ENCODE results near the gene GLI1.
A peak's percentile ranks its signal among the peaks of the same experiment; 100 is the strongest.
"Not testable (repeated sequence)": the region's sequence is repeated elsewhere in the genome, so short reads cannot be mapped to it uniquely, and the experiment has no call there.

GLI1 gene

DNA sequence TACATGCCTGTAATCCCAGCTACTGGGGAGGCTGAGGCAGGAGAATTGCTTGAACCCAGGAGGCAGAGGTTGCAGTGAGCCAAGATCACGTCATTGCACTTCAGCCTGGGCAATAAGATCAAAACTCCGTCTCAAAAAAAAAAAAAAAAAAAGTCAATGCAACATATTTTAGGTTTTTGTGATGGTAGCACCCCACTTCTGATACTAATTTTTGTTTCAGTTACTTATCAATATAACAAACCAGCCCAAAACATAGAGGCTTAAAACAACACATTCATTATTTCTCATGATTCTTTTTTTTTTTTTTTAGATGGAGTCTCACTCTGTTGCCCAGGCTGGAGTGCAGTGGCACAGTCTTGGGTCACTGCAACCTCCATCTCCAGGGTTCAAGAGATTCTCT lies 18.2 kb upstream of the GLI1 start:
- not testable (repeated sequence) for DNase-seq (ENCODE audit: low read depth in 4 of 4, low spot score in 1 of 4)

DNA sequence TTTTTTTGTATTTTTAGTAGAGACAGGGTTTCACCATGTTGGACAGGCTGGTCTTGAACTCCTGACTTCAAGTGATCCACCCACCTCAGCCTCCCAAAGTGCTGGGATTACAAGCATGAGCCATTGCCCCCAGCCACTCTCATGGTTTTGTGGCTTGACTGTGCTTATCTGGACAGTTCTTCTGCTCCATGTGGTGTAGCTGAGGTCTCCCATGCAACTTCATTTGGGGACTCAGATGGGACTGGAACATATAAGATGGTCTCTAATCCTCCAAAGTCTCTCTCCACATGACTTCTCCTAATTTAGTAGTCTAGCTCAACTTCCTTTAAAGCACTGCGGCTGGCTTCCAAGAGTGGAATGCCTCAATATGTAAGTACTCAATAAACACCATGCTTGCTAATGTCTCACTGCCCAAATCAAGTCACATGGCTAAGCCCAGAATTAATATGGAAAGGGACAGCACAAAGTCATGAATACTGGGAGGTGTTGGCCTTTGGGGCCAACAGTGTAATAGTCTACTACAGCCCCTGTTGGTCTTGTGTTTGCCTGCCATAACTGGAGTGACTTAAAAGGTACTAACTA lies 17.6 kb upstream of the GLI1 start:
- no peak for DNase-seq (ENCODE audit: low read depth in 4 of 4, low spot score in 1 of 4)

DNA sequence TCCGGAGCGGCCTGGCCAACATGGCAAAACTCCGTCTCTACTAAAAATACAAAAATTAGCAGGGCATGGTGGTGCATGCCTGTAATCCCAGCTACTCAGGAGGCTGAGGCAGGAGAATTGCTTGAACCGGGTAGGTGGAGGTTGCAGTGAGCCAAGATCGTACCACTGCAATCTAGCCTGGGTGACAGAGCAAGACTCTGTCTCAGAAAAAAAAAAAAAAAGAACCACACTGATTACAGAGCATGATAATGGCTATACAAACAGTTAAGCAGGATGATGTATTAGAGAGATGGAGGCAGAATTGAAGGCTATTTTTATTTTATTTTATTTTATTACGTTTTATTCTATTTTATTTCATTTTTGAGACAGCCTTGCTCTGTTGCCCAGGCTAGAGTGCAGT lies 15.2 kb upstream of the GLI1 start:
- not testable (repeated sequence) for DNase-seq (ENCODE audit: low read depth in 4 of 4, low spot score in 1 of 4)

DNA sequence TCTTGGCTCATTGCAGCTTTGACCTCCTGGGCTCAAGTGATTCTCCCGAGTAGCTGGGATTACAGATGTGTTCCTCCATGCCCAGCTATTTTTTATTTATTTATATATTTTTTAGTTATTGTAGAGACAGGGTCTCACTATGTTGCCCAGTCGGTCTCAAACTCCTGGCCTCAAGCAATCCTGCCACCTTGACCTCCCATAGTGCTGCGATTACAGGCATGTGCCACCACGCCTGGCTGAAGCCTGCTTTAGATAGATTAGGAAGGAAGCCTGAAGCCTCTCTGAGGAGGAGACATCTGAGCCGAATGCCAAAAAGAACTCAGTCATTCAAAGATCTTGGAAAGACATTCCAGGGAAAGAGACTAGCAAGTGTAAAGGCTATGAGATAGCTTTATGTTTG lies 14.8 kb upstream of the GLI1 start:
- no peak for DNase-seq (ENCODE audit: low read depth in 4 of 4, low spot score in 1 of 4)

DNA sequence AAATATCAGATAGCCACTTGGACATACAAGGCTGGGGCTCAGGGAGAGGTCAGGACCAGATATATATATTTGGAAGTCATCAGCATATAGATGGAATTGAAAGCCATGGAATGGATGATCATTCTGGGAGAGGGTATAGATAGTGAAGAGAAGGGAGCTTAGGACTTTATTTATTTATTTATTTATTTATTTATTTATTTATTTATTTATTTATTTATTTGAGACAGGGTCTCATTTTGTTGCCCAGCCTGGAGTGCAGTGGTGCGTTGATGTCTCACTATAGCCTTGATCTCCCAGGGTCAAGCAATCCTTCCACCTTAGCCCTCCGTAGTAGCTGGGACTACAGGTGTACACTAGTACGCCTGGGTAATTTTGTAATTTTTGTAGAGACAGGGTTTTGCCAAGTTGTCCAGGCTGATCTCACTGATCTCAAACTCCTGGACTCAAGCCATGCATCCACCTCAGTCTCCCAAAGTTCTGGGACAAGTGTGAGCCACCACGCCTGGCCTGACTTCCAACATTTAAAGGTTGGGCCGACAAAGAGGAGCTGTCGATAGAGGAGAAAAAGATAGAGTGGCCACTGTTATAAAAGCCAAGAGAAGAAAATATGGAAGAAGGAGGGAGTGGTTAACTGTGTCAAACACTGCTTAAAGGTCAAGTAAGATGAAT lies 13.2 kb upstream of the GLI1 start:
- DNase-seq (ENCODE audit: low read depth in 4 of 4, low spot score in 1 of 4): no peak

DNA sequence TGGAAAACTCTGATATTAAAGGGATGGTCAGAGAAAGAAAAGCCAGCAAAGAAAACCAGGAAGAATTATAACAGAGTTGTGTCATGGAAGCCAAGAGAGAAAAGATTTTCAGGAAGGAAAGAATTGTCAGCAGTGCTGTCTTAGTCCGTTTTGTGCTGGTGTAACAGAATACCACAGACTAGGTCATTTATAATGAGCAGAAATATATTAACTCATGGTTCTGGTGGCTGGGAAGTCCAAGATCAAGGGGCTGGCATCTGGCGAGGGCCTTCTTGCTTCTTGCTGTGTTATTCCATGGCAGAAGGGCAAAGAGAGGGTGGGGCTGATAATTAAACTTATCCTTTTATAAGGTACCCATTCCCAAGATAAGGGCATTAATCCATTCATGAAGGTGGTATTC lies 10.9 kb upstream of the GLI1 start:
- no peak for DNase-seq (ENCODE audit: low read depth in 4 of 4, low spot score in 1 of 4)

DNA sequence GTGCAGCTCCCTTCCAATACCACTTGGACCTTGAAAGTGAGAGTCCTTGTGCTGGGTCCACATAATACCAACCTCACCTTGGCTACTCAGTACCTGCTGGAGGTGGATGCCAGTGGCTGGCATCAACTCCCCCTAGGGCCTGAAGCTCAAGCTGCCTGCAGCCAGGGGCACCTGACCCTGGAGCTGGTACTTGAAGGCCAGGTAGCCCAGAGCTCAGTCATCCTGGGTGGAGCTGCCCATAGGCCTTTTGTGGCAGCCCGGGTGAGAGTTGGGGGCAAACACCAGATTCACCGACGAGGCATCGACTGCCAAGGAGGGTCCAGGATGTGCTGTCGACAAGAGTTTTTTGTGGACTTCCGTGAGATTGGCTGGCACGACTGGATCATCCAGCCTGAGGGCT lies 10.2 kb upstream of the GLI1 start:
- DNase-seq (ENCODE audit: low read depth in 4 of 4, low spot score in 1 of 4): no peak

DNA sequence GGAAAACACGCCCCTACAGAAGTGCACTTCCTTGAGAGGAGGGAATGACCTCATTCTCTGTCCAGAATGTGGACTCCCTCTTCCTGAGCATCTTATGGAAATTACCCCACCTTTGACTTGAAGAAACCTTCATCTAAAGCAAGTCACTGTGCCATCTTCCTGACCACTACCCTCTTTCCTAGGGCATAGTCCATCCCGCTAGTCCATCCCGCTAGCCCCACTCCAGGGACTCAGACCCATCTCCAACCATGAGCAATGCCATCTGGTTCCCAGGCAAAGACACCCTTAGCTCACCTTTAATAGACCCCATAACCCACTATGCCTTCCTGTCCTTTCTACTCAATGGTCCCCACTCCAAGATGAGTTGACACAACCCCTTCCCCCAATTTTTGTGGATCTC lies 9.5 kb upstream of the GLI1 start:
- no peak for DNase-seq (ENCODE audit: low read depth in 4 of 4, low spot score in 1 of 4)

DNA sequence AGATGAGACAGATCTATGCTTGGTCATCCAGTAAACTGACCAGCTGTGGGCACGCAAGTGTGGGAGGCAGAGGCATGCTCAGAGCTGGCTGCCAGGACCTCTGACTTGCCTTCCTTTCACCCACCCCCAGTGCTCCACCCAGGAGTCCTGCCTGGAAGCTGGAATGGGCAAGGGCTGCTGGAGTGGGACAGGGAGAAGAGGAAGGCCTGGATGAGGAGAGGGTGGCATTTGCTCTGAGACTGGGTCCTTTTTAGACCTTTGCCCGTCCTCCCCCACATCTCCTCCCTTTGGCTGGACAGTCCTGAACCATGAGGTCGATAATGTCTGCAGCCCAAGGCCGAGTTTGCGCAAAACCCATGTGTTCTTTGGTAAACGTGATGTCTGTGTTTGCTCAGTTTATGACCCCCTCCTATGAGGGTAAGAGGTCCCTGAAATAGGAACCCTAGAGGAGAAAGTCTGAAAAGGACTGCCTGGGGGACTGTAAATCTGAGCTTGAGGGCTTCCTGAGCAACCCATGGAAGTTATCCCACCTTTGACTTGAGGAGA lies 8.3 kb upstream of the GLI1 start:
- no peak for DNase-seq (ENCODE audit: low read depth in 4 of 4, low spot score in 1 of 4)

DNA sequence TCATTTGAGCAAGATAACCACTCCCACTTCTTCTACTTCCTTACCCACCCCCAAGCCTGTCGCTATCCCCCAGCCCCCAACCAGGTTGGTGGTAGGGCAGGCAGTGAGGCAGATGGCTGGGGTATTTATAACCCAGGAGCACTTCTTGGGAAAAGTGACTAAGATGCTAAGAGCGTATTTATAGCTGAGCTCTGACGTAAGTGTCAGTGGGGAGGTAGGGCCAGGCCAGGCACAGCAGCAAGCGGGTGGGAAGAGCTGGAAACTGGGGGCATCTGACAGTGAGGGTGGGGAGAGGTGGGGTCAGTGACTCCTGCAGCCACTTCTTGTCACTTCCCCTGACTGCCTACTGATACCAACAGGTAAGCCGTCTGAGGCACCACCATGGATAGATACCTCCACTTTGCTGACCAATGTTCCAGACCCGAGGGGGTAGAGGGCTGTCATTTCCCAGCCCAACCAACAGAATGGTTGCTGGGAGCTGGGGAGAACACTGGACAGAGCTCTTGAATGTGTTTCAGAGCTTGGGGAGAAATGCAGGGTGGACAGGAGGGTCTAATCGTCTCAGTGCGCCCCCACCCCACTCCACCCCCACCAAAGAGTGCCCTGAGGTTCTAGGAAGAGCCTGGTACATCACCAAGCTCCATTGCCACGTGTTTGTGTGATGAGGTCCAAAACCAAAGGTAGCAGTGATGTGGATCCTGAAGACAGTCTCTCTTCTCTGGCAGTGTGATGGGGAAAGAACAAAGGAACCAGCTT lies 7.2 kb upstream of the GLI1 start:
- DNase-seq (ENCODE audit: low read depth in 4 of 4, low spot score in 1 of 4): no peak

DNA sequence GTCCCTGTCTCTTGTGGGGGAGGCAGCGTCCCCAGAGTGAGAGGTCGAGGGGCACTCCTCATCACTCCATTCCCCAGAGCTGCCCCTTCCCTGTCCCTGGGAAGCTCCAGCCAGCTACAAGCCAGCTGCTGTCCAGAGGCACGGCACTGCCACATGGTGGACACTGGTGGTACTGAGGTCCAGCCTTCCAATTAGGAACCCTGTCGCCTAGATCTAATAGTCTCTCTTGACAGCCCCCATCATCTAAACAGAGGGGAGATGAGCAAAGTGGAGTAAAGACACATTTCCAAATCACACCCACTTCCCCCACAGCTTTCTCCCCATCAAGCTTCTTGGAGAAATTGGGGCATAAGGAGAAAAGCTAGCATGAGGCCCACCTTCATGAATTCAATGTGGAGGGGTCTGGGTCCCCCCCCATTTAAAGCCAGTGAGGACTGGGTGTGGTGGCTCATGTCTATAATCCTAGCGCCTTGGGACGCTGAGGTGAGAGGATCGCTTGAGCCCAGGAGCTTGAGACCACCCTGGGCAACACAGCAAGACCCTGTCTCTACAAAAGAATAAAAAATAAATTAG lies 6.6 kb upstream of the GLI1 start:
- no peak for DNase-seq (ENCODE audit: low read depth in 4 of 4, low spot score in 1 of 4)

DNA sequence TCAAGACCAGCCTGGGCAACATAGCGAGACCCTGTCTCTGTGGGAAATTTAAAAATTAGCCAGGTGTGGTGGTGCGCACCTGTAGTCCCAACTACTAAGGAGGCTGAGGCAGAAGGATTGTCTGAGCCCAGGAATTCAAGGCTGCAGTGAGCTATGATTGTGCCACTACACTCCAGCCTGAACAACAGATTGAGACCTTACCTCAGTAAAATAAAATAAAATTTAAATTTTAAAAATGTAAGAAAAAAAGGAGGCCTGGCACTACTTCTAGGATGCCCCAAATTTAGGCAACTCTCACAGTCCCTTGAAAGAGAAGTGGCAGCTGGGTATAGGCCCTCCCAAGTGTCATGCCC lies 5.4 kb upstream of the GLI1 start:
- DNase-seq (ENCODE audit: low read depth in 4 of 4, low spot score in 1 of 4): no peak

DNA sequence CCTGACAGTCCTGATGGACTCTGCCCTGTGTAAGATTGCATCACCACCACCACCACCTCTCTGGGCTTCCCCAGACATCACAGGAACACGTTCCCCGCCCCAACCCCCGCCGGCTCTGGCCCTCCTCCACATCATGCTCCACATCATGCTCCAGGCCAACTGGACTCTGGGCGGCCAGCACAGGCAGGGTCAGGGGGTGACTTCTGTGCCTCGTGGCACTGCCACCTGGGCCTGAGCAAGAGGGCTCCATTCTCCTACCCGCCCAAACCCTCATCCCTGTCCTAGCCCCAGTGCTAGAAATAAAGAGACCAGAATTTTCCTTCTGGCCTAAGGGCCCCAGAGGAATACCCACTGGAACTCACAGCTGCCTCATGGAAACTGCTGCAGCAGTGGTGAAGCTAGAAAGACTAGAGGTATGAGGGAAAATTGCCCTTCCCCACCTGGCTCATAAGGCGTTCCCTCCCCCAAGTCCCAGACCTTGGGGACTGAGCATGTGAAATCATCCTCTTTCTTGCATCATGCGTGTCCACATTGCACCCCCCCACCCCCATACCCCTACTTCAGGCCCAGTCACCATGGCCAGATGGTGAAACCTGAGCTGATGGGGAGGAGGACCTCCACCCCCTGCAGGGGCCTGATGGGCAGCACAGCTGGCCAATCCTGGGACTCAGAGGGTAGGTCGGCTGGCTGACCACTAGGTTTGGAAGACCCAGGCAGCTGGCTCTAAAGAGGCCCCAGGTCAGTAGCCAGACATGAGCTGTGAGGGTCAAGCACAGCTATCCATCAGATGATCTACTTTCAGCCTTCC lies 4.8 kb upstream of the GLI1 start, which contains the start of gene INHBE:
TSS of gene INHBE (plus strand) at position 742 of the 808 bp plus-strand sequence. CDS start 230 bp downstream, outside the sequence.
- DNase-seq (ENCODE audit: low read depth in 4 of 4, low spot score in 1 of 4): no peak

DNA sequence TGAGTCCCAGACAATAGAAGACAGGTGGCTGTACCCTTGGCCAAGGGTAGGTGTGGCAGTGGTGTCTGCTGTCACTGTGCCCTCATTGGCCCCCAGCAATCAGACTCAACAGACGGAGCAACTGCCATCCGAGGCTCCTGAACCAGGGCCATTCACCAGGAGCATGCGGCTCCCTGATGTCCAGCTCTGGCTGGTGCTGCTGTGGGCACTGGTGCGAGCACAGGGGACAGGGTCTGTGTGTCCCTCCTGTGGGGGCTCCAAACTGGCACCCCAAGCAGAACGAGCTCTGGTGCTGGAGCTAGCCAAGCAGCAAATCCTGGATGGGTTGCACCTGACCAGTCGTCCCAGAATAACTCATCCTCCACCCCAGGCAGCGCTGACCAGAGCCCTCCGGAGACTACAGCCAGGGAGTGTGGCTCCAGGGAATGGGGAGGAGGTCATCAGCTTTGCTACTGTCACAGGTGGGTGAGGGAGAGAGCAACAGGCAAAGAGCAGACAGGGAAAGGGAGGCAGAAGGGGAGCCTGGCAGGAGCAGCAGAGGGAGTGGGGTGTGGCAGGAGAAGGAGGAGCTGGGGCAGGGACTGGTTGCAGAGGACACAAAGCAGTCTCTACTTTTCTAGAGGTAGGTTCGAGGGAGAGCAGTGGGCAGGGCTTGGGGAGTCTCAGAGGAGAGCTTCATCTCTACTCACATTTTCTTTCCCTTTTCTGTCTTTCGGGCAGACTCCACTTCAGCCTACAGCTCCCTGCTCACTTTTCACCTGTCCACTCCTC lies 4.0 kb upstream of the GLI1 start:
- no peak for DNase-seq (ENCODE audit: low read depth in 4 of 4, low spot score in 1 of 4)

DNA sequence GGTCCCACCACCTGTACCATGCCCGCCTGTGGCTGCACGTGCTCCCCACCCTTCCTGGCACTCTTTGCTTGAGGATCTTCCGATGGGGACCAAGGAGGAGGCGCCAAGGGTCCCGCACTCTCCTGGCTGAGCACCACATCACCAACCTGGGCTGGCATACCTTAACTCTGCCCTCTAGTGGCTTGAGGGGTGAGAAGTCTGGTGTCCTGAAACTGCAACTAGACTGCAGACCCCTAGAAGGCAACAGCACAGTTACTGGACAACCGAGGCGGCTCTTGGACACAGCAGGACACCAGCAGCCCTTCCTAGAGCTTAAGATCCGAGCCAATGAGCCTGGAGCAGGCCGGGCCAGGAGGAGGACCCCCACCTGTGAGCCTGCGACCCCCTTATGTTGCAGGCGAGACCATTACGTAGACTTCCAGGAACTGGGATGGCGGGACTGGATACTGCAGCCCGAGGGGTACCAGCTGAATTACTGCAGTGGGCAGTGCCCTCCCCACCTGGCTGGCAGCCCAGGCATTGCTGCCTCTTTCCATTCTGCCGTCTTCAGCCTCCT lies 3.4 kb upstream of the GLI1 start:
- no peak for DNase-seq (ENCODE audit: low read depth in 4 of 4, low spot score in 1 of 4)

DNA sequence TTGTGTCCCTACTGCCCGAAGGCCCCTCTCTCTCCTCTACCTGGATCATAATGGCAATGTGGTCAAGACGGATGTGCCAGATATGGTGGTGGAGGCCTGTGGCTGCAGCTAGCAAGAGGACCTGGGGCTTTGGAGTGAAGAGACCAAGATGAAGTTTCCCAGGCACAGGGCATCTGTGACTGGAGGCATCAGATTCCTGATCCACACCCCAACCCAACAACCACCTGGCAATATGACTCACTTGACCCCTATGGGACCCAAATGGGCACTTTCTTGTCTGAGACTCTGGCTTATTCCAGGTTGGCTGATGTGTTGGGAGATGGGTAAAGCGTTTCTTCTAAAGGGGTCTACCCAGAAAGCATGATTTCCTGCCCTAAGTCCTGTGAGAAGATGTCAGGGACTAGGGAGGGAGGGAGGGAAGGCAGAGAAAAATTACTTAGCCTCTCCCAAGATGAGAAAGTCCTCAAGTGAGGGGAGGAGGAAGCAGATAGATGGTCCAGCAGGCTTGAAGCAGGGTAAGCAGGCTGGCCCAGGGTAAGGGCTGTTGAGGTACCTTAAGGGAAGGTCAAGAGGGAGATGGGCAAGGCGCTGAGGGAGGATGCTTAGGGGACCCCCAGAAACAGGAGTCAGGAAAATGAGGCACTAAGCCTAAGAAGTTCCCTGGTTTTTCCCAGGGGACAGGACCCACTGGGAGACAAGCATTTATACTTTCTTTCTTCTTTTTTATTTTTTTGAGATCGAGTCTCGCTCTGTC lies 2.7 kb upstream of the GLI1 start:
- no peak for DNase-seq (ENCODE audit: low read depth in 4 of 4, low spot score in 1 of 4)

DNA sequence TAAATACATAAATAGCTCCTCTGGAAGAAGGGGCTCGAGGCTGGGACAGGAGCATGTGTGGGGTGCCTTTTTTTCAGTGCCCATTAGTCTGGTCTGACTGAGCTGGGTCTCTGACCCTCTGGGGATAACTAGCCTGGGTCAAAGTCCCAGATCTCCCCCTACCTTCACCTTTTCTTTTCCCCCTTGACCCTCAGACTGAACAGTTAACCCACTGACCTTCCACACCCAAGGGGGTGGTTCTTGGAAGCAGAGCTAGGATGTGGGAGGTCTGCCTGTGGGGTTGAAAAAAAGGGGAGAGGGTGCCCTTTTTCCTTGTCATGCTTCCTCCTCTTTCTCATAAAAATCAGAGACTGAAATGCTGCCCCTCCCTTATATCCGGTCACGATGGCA lies 925 bp upstream of the GLI1 start:
- no peak for DNase-seq (ENCODE audit: low read depth in 4 of 4, low spot score in 1 of 4)

DNA sequence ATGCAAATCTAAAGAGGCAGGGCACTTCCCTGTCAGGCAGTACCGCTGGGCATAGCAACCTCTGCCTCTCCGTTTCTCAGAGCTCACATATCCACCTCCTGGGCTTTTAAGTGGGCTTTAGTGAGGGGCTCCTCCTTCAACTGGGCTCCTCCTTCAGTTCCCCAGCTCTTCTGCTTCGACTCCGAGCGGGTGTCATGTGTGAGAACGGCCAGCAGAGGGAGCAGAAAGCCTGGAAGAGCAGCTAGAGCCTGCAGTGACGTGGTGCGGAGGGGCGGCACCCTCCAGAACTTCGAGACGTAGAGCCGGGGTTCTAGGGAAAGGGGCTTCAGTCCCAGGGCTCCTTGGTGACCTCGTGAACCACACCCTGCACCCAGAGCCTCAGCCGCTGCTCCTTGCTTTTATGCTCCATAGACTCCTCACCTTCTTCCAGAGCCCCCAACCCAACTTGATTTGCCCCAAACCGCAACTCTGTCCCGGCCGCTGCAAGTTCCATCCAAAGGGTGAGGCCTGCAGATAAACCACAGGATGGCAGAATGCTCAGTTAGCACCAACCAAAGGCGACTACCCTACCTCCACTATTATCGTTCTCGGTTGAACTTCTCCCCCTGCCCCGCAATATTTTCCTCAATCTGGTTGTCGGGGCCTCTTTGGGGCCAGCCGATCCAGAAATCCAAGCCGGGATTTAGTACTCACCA lies 383 bp upstream of the GLI1 start:
- peak; percentile 86 to 95 (median 92) for DNase-seq (ENCODE audit: low read depth in 4 of 4, low spot score in 1 of 4)

DNA sequence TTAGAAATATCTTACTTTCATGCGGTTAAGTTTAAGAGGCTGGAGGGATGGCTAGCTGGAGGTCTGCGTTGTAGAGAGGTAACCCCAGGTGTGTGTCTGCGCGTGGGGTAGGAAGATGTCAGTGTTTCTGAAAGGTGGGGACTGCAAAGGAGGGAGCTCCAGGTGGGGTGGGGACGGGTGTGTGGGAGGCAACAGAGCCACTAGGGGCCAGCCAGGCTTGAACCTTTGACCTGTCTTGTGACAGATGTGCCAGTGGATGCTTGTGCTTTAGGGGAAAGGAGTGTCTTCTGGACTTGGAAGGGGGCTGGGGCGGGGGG lies 841 bp downstream of the GLI1 start:
- DNase-seq (ENCODE audit: low read depth in 4 of 4, low spot score in 1 of 4): no peak
